Endodermal cell (in vitro differentiated cells): Measurements from ENCODE around the gene FEN1. TPM values are rescaled to one million over a fixed set of nuclear protein-coding genes. Genes with fewer than 3 reads are reported as not detected.

Experiments used
- DNase-seq: peaks from one replicate; pipeline ENCODE4 v3.0.0-alpha.2; 2017
- H3K27ac ChIP-seq: 2 replicates; pipeline ENCODE4 v1.5.1; 2013; ENCODE audit warnings: mild to moderate bottlenecking, low read depth, low read length, moderate library complexity
- H3K27me3 ChIP-seq: 2 replicates; pipeline ENCODE4 v1.6.1; 2013; ENCODE audit warnings: mild to moderate bottlenecking, low read length, moderate library complexity; ENCODE audit not compliant: insufficient read depth, control insufficient read depth, poor library complexity, severe bottlenecking
- H3K36me3 ChIP-seq: 2 replicates; pipeline ENCODE4 v1.7.0; 2013; ENCODE audit warnings: mild to moderate bottlenecking, low read length, moderate library complexity; ENCODE audit not compliant: control insufficient read depth, insufficient read depth
- H3K4me1 ChIP-seq: one replicate; pipeline ENCODE4 v1.7.0; 2013; ENCODE audit warnings: low read length; ENCODE audit not compliant: control insufficient read depth, insufficient read depth
- H3K4me3 ChIP-seq: 2 replicates; pipeline ENCODE4 v1.5.1; 2013; ENCODE audit warnings: mild to moderate bottlenecking, low read length, moderate library complexity
- H3K9ac ChIP-seq: 2 replicates; pipeline ENCODE4 v1.6.1; 2013; ENCODE audit warnings: mild to moderate bottlenecking, low read length, moderate library complexity; ENCODE audit not compliant: poor library complexity, severe bottlenecking; ENCODE audit errors: extremely low read depth
- H3K9me3 ChIP-seq: 2 replicates; pipeline ENCODE4 v1.6.1; 2013; ENCODE audit warnings: mild to moderate bottlenecking, low read length, moderate library complexity; ENCODE audit not compliant: control insufficient read depth
- H3K27ac Mint-ChIP-seq: 2 replicates; pipeline ENCODE4 v1.8.0; 2020; ENCODE audit warnings: mixed read lengths
- H3K27me3 Mint-ChIP-seq: 2 replicates; pipeline ENCODE4 v1.8.0; 2021; ENCODE audit warnings: mild to moderate bottlenecking, mixed read lengths; ENCODE audit not compliant: insufficient read depth
- H3K36me3 Mint-ChIP-seq: 2 replicates; pipeline ENCODE4 v1.8.0; 2020; ENCODE audit warnings: low read depth, mixed read lengths
- H3K4me1 Mint-ChIP-seq: 2 replicates; pipeline ENCODE4 v1.8.0; 2020; ENCODE audit warnings: mixed read lengths
- H3K4me3 Mint-ChIP-seq: 2 replicates; pipeline ENCODE4 v1.8.0; 2020; ENCODE audit warnings: mild to moderate bottlenecking, moderate library complexity, mixed read lengths
- H3K9me3 Mint-ChIP-seq: 2 replicates; pipeline ENCODE4 v1.8.0; 2020; ENCODE audit warnings: mild to moderate bottlenecking, mixed read lengths
- CTCF ChIP-seq: fragments of 200-600 bp; sonication (generic); conservative IDR thresholded peaks from 2 replicates; pipeline ENCODE4 v1.5.0; 2021; ENCODE audit warnings: antibody characterized with exemption, mild to moderate bottlenecking
- WGBS, 2 experiments: methylation state at CpG; one replicate each; pipeline versions ENCODE4 v1.1.5 to v1.1.7; 2013; ENCODE audit warnings: missing lambda C conversion rate in 2 of 2, mixed read lengths in 1 of 2; ENCODE audit not compliant: insufficient coverage in 1 of 2, insufficient read length in 1 of 2; 5-methylcytosine and 5-hydroxymethylcytosine counted together
- total RNA-seq, 2 donors: library from RNA; stranded (reverse); fragmentation: NEBNext Ultra II Directional in 1 of 2; extraction: Animal tissue kit (Norgen Biotek cat#: 25700) in 1 of 2; gene quantifications; 2 replicates in 1 of 2; 3 replicates in 1 of 2; pipeline ENCODE4 v1.2.1, GENCODE V29; 2021

FEN1 gene
- total RNA-seq, 2 donors from 2014 or later: 66.7 to 81.8 TPM

- TF ChIP-seq CTCF: no peak
- no peaks in the 10 kb centered on the region for H3K27me3 Mint-ChIP-seq
- H3K9me3 Mint-ChIP-seq: no peaks in the 10 kb centered on the region
- H3K4me1 ChIP-seq: no peaks in the 10 kb centered on the region
- peaks cover 46% of the 10 kb centered on the region for H3K36me3 Mint-ChIP-seq
- H3K9me3 ChIP-seq: no peaks in the 10 kb centered on the region
- WGBS, 2 experiments: 97% methylated on average over 10 to 11 of the region's 11 CpGs
- H3K4me1 Mint-ChIP-seq: no peaks in the 10 kb centered on the region
- H3K9ac ChIP-seq: no peak overlapping the region
- no peak for DNase-seq
- peaks cover 47% of the 10 kb centered on the region for H3K36me3 ChIP-seq
- no peak overlapping the region for H3K27ac ChIP-seq
- H3K27me3 ChIP-seq: no peaks in the 10 kb centered on the region
- H3K27ac Mint-ChIP-seq: no peak overlapping the region
- no peak overlapping the region for H3K4me3 Mint-ChIP-seq
- H3K4me3 ChIP-seq: no peak overlapping the region
Measured at GRCh38 chr11:61782841-61783240, 9.9 kb upstream of the FEN1 start.

GRCh38 chr11:61783717-61784505, 8.8 kb upstream of the FEN1 start:
- no peak for TF ChIP-seq CTCF
- Mint-ChIP-seq H3K27me3 (no peaks in the 10 kb centered on the region), H3K27ac (no peak overlapping the region), H3K36me3 (peaks cover 42% of the 10 kb centered on the region), H3K4me1 (no peaks in the 10 kb centered on the region), H3K9me3 (no peaks in the 10 kb centered on the region), H3K4me3 (no peak overlapping the region)
- DNase-seq: no peak
- no peaks in the 10 kb centered on the region for H3K9me3 ChIP-seq
- no peak overlapping the region for H3K9ac ChIP-seq
- H3K4me1 ChIP-seq: no peaks in the 10 kb centered on the region
- WGBS, 2 experiments: 76 to 84% methylated on average over 8 to 13 of the region's 13 CpGs
- H3K4me3 ChIP-seq: no peak overlapping the region
- no peaks in the 10 kb centered on the region for H3K27me3 ChIP-seq
- H3K36me3 ChIP-seq: peaks cover 50% of the 10 kb centered on the region
- no peak overlapping the region for H3K27ac ChIP-seq

- Mint-ChIP-seq H3K9me3 (no peaks in the 10 kb centered on the region), H3K4me1 (no peaks in the 10 kb centered on the region), H3K4me3 (no peak overlapping the region), H3K27me3 (no peaks in the 10 kb centered on the region), H3K36me3 (peaks cover 46% of the 10 kb centered on the region), H3K27ac (no peak overlapping the region)
- Histone ChIP-seq H3K27me3 (no peaks in the 10 kb centered on the region), H3K4me1 (no peaks in the 10 kb centered on the region), H3K4me3 (no peak overlapping the region), H3K27ac (no peak overlapping the region), H3K9ac (no peak overlapping the region), H3K9me3 (no peaks in the 10 kb centered on the region), H3K36me3 (peaks cover 55% of the 10 kb centered on the region)
- WGBS, 2 experiments: 92 to 100% methylated on average over 4 to 7 of the region's 7 CpGs
- TF ChIP-seq CTCF: no peak
- DNase-seq: no peak
Measured at GRCh38 chr11:61784506-61784805, 8.3 kb upstream of the FEN1 start.
